Aorta (tissue), 5 donors: ENCODE measurements around the gene PDS5A. TPM values are rescaled to one million over a fixed set of nuclear protein-coding genes. Genes with fewer than 3 reads are reported as not detected.

ENCODE experiments used
- ATAC-seq: fragments of 200-7000 bp; cut with Tn5 transposase; one replicate; pipeline ENCODE4 v1.9.1; 2022; ENCODE audit warnings: moderate library complexity; ENCODE audit not compliant: low FRiP score
- DNase-seq, 2 donors: peaks; one replicate each; pipeline ENCODE4 v3.0.0-alpha.2; 2020
- H3K27ac ChIP-seq, 2 donors: one replicate each; pipeline ENCODE4 v1.5.1; 2013; ENCODE audit warnings: low read length in 2 of 2, mild to moderate bottlenecking in 2 of 2, moderate library complexity in 2 of 2, control low read depth in 1 of 2, inconsistent platforms in 1 of 2, low read depth in 1 of 2
- H3K27me3 ChIP-seq, 2 donors: one replicate each; pipeline ENCODE4 v1.6.1; 2013; ENCODE audit warnings: control low read depth in 1 of 2, low read length in 1 of 2, mild to moderate bottlenecking in 1 of 2, moderate library complexity in 1 of 2; ENCODE audit not compliant: insufficient read depth in 2 of 2, control insufficient read depth in 1 of 2
- H3K36me3 ChIP-seq, 2 donors: one replicate each; pipeline ENCODE4 v1.6.1; 2013; ENCODE audit warnings: control low read depth in 1 of 2, low read length in 1 of 2, mild to moderate bottlenecking in 1 of 2; ENCODE audit not compliant: insufficient read depth in 2 of 2, control insufficient read depth in 1 of 2
- H3K4me1 ChIP-seq, 2 donors: one replicate each; pipeline ENCODE4 v1.6.1; 2013; ENCODE audit warnings: low read length in 2 of 2, control low read depth in 1 of 2, mild to moderate bottlenecking in 1 of 2, moderate library complexity in 1 of 2; ENCODE audit not compliant: insufficient read depth in 2 of 2, control insufficient read depth in 1 of 2
- H3K4me3 ChIP-seq, 2 donors: one replicate each; pipeline ENCODE4 v1.5.1; 2013; ENCODE audit warnings: low read length in 2 of 2, control low read depth in 1 of 2, mild to moderate bottlenecking in 1 of 2
- H3K9me3 ChIP-seq: one replicate; pipeline ENCODE4 v1.6.1; 2013; ENCODE audit warnings: mild to moderate bottlenecking, low read length; ENCODE audit not compliant: control insufficient read depth
- WGBS, 2 donors: extraction: QIAGEN DNeasy Blood & Tissue Kit; methylation state at CpG; one replicate each; pipeline ENCODE4 v1.1.7; 2013; 5-methylcytosine and 5-hydroxymethylcytosine counted together
- intact Hi-C, 2 donors: fragments of 100-400 bp; cut with DNase I; formaldehyde crosslinking; loops; one replicate each; pipeline versions ENCODE4 v1.14.2 to v1.15.0; 2022
- polyA plus RNA-seq, 2 donors: library from polyadenylated mRNA; stranded (reverse); fragments of 200-250 nt; gene quantifications; one replicate each; pipeline ENCODE4 v1.2.3, GENCODE V29; 2013
- total RNA-seq, 2 donors: library from RNA; stranded (reverse); fragmentation: NEBNext Ultra II Directional; extraction: Animal tissue kit (Norgen Biotek cat#: 25700); gene quantifications; one replicate each; pipeline ENCODE4 v1.2.1, GENCODE V29; 2021
- donor health status: healthy with polysubstance abuse.
- donor health status: Bipolar disorder and iron deficiency.
- donor health status: DM: no; HTN: no; CAD: no.
- donor health status: DM: no; HTN: no; CAD: no.
- donor health status: DM: yes; HTN: yes; CAD: no.

Gene PDS5A
- total and polyA plus RNA-seq, 4 donors = 13.8 to 73.3 (median 32.3) TPM

GRCh38 chr4:39899291-39899690 is 78.4 kb downstream of the PDS5A start:
- DNase-seq (no peak), ATAC-seq (no peak)
- H3K27ac ChIP-seq = no peak overlapping the region
- no peaks in the 10 kb centered on the region for H3K9me3 ChIP-seq
- H3K4me1 ChIP-seq = no peaks in the 10 kb centered on the region
- intact Hi-C loops = no loop called here
- H3K4me3 ChIP-seq = no peak overlapping the region
- no peaks in the 10 kb centered on the region for H3K36me3 ChIP-seq
- 87 to 88% methylated on average over 3 of the region's 3 CpGs for WGBS, 2 donors
- no peaks in the 10 kb centered on the region for H3K27me3 ChIP-seq

- intact Hi-C loops = no loop called here
- Histone ChIP-seq H3K27me3 (no peaks in the 10 kb centered on the region), H3K4me1 (no peaks in the 10 kb centered on the region), H3K9me3 (no peaks in the 10 kb centered on the region), H3K36me3 (no peaks in the 10 kb centered on the region), H3K4me3 (no peak overlapping the region), H3K27ac (no peak overlapping the region)
- DNase-seq = no peak
- no peak for ATAC-seq
- 94 to 96% methylated on average over 1 of the region's 1 CpG for WGBS, 2 donors
Measured at GRCh38 chr4:39898015-39898414, 79.7 kb downstream of the PDS5A start.

- Histone ChIP-seq H3K27ac (no peak overlapping the region), H3K36me3 (no peaks in the 10 kb centered on the region), H3K4me3 (no peak overlapping the region), H3K9me3 (no peaks in the 10 kb centered on the region), H3K4me1 (no peaks in the 10 kb centered on the region), H3K27me3 (no peaks in the 10 kb centered on the region)
- DNase-seq (no peak), ATAC-seq (no peak)
- 92 to 97% methylated on average over 3 of the region's 3 CpGs for WGBS, 2 donors
- intact Hi-C loops = no loop called here
Measured at GRCh38 chr4:39893693-39894072, 84.0 kb downstream of the PDS5A start.

- no peak overlapping the region for H3K4me3 ChIP-seq
- DNase-seq (no peak), ATAC-seq (no peak)
- no peak overlapping the region for H3K27ac ChIP-seq
- no peaks in the 10 kb centered on the region for H3K9me3 ChIP-seq
- H3K36me3 ChIP-seq = no peaks in the 10 kb centered on the region
- no peaks in the 10 kb centered on the region for H3K4me1 ChIP-seq
- WGBS, 2 donors = 90 to 93% methylated on average over 5 of the region's 5 CpGs
- no peaks in the 10 kb centered on the region for H3K27me3 ChIP-seq
- intact Hi-C loops = no loop called here
Measured at GRCh38 chr4:39892988-39893692, 84.6 kb downstream of the PDS5A start.

- WGBS, 2 donors = 70 to 71% methylated on average over 2 of the region's 2 CpGs
- Histone ChIP-seq H3K27me3 (no peaks in the 10 kb centered on the region), H3K4me3 (no peak overlapping the region), H3K36me3 (no peaks in the 10 kb centered on the region), H3K4me1 (no peaks in the 10 kb centered on the region), H3K9me3 (no peaks in the 10 kb centered on the region), H3K27ac (no peak overlapping the region)
- no peak for DNase-seq
- no peak for ATAC-seq
- intact Hi-C loops = no loop called here
Measured at GRCh38 chr4:39889226-39889625, 88.5 kb downstream of the PDS5A start.

- no peaks in the 10 kb centered on the region for H3K4me1 ChIP-seq
- no peak for DNase-seq
- no peak overlapping the region for H3K27ac ChIP-seq
- H3K27me3 ChIP-seq = no peaks in the 10 kb centered on the region
- no peaks in the 10 kb centered on the region for H3K36me3 ChIP-seq
- WGBS, 2 donors = 97 to 98% methylated on average over 5 of the region's 5 CpGs
- ATAC-seq = no peak
- H3K9me3 ChIP-seq = no peaks in the 10 kb centered on the region
- H3K4me3 ChIP-seq = no peak overlapping the region
- intact Hi-C loops = no loop called here
Measured at GRCh38 chr4:39888541-39888940, 89.2 kb downstream of the PDS5A start.

- Histone ChIP-seq H3K27ac (no peak overlapping the region), H3K27me3 (no peaks in the 10 kb centered on the region), H3K36me3 (peaks cover 1 to 4% of the 10 kb centered on the region in 2 donors), H3K4me3 (no peak overlapping the region), H3K9me3 (no peaks in the 10 kb centered on the region), H3K4me1 (no peaks in the 10 kb centered on the region)
- intact Hi-C loops = no loop called here
- 94 to 95% methylated on average over 6 of the region's 6 CpGs for WGBS, 2 donors
- DNase-seq (no peak), ATAC-seq (no peak)
Measured at GRCh38 chr4:39883646-39884045, 94.1 kb downstream of the PDS5A start.

GRCh38 chr4:39881789-39882188 is 95.9 kb downstream of the PDS5A start:
- Histone ChIP-seq H3K36me3 (peaks cover 1 to 6% of the 10 kb centered on the region in 2 donors), H3K27me3 (no peaks in the 10 kb centered on the region), H3K4me3 (no peak overlapping the region), H3K9me3 (no peaks in the 10 kb centered on the region), H3K27ac (no peak overlapping the region), H3K4me1 (no peaks in the 10 kb centered on the region)
- no peak for DNase-seq
- WGBS, 2 donors = 95 to 96% methylated on average over 2 of the region's 2 CpGs
- intact Hi-C loops = no loop called here
- ATAC-seq = no peak

- intact Hi-C loops = no loop called here
- no peak overlapping the region for H3K4me3 ChIP-seq
- H3K4me1 ChIP-seq = no peaks in the 10 kb centered on the region
- H3K36me3 ChIP-seq = peaks cover 1 to 6% of the 10 kb centered on the region in 2 donors
- no peaks in the 10 kb centered on the region for H3K27me3 ChIP-seq
- no peak overlapping the region for H3K27ac ChIP-seq
- 92 to 95% methylated on average over 8 of the region's 8 CpGs for WGBS, 2 donors
- no peaks in the 10 kb centered on the region for H3K9me3 ChIP-seq
- no peak for ATAC-seq
- DNase-seq = no peak
Measured at GRCh38 chr4:39877971-39878370, 99.7 kb downstream of the PDS5A start.
